Spleen (tissue), 7 donors: ENCODE measurements around the gene CSRP1.

Source experiments
- CTCF ChIP-seq, 11 experiments: fragments of 200-600 bp in 7 of 11; fragments of 450-650 bp in 4 of 11; sonication (generic) in 4 of 11; IDR thresholded peaks in 8 of 11; conservative IDR thresholded peaks in 3 of 11; 1 replicate in 7 of 11; 2 replicates in 4 of 11; pipeline versions ENCODE4 v1.4.0 to v1.8.0; 2016 to 2021; ENCODE audit warnings: antibody characterized with exemption in 11 of 11, inconsistent platforms in 4 of 11, mild to moderate bottlenecking in 1 of 11
- POLR2AphosphoS5 ChIP-seq, 3 donors: sonication (generic); formaldehyde crosslinking; IDR thresholded peaks; one replicate each; pipeline ENCODE4 v1.5.1; 2017; ENCODE audit warnings: antibody characterized with exemption in 3 of 3
- donor health status: DM: no; HTN: no; CAD: no; lungs with moderate emphysema.
- donor health status: DM: no; HTN: no; CAD: no.
- donor health status: DM: no; HTN: no; CAD: no.

DNA sequence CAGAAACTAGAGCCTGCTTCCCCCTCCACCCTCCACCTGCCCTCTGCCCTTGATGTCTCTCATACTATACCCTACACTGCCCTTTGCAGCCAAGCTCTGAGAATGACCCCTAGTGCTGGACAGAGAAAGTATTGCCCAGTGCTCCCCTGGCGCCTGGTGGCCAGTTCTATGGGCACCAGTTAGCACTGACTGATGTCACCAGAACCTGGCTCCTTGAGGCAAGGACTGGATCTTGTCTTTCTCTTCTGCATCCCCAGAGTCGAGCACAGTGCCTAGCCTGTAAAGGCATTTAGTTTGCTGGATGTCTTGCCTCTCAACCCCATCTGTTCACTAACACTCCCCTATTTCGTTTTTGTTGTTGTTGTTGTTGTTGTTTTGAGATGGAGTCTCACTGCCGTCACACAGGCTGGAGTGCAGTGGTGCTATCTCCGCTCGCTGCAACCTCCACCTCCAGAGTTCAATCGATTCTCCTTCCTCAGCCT, 43.8 kb downstream of the CSRP1 start:
- TF ChIP-seq POLR2AphosphoS5 (IDR thresholded peaks at IDR 0.05) (no peak), CTCF (IDR thresholded peaks at IDR 0.05 in 8 of 11, conservative IDR thresholded peaks at IDR 0.05 in 3 of 11) (no peak)
